ENCODE data around the gene GNA14. TPM values are rescaled to one million over a fixed set of nuclear protein-coding genes. Genes with fewer than 3 reads are reported as not detected.

GNA14 gene
- total RNA-seq, 1 experiment from 2014 or later = 0.15 TPM

GRCh38 chr9:77587851-77588250 is 60.3 kb downstream of the GNA14 start:
- DNase-seq (ENCODE audit: low read depth, low spot score) (no peak), ATAC-seq (no peak)
- Histone ChIP-seq H3K4me3 (ENCODE audit: low read depth in 2 of 2, low read length in 2 of 2) (no peak overlapping the region), H3K36me3 (ENCODE audit: control insufficient read depth, insufficient read depth, low read length) (no peaks in the 10 kb centered on the region), H3K27ac (ENCODE audit: low read length) (no peak overlapping the region), H3K9me3 (ENCODE audit: control insufficient read depth, insufficient read depth, low read depth, low read length) (no peaks in the 10 kb centered on the region), H3K4me1 (ENCODE audit: control insufficient read depth, insufficient read depth, low read length) (no peaks in the 10 kb centered on the region), H3K27me3 (ENCODE audit: control insufficient read depth, insufficient read depth, low read length) (no peaks in the 10 kb centered on the region)
- intact Hi-C loops (cut with micrococcal nuclease; ENCODE audit: unreplicated experiment) = no loop called here
- CTCF ChIA-PET = no interaction called here
- no TSS peak for BruUV-seq (replicated peaks)
- TF ChIP-seq CTCF (IDR thresholded peaks at IDR 0.05) (no peak), SIN3A (IDR thresholded peaks at IDR 0.05; ENCODE audit: borderline replicate concordance, insufficient read depth, low read depth, low read length) (no peak), TCF7L2 (IDR thresholded peaks at IDR 0.05; ENCODE audit: low read depth, low read length) (no peak), REST (IDR thresholded peaks at IDR 0.05; ENCODE audit: insufficient read depth in 1 of 2, low read depth in 2 of 2, low read length in 1 of 2) (no peak), POLR2AphosphoS5 (IDR thresholded peaks at IDR 0.05; ENCODE audit: low read depth, low read length) (no peak)
- POLR2A ChIA-PET = no interaction called here
- in situ Hi-C loops (cut with HindIII; ENCODE audit: low pct_unique_long_range_greater_than_20kb, low sequenced_read_pairs) = no loop called here

- no peak overlapping the region for H3K27ac ChIP-seq (ENCODE audit: low read length)
- in situ Hi-C loops (cut with HindIII; ENCODE audit: low pct_unique_long_range_greater_than_20kb, low sequenced_read_pairs) (no loop called here), intact Hi-C loops (cut with micrococcal nuclease; ENCODE audit: unreplicated experiment) (no loop called here)
- H3K4me1 ChIP-seq (ENCODE audit: control insufficient read depth, insufficient read depth, low read length) = no peaks in the 10 kb centered on the region
- ChIA-PET POLR2A (no interaction called here), CTCF (no interaction called here)
- no peaks in the 10 kb centered on the region for H3K27me3 ChIP-seq (ENCODE audit: control insufficient read depth, insufficient read depth, low read length)
- TF ChIP-seq POLR2AphosphoS5 (IDR thresholded peaks at IDR 0.05; ENCODE audit: low read depth, low read length) = no peak
- no peak for TF ChIP-seq CTCF (IDR thresholded peaks at IDR 0.05)
- no peaks in the 10 kb centered on the region for H3K36me3 ChIP-seq (ENCODE audit: control insufficient read depth, insufficient read depth, low read length)
- H3K4me3 ChIP-seq (ENCODE audit: low read depth in 2 of 2, low read length in 2 of 2) = no peak overlapping the region
- ATAC-seq (no peak), DNase-seq (ENCODE audit: low read depth, low spot score) (no peak)
- no TSS peak for BruUV-seq (replicated peaks)
- H3K9me3 ChIP-seq (ENCODE audit: control insufficient read depth, insufficient read depth, low read depth, low read length) = no peaks in the 10 kb centered on the region
Measured at GRCh38 chr9:77587042-77587441, 61.1 kb downstream of the GNA14 start.

DNA sequence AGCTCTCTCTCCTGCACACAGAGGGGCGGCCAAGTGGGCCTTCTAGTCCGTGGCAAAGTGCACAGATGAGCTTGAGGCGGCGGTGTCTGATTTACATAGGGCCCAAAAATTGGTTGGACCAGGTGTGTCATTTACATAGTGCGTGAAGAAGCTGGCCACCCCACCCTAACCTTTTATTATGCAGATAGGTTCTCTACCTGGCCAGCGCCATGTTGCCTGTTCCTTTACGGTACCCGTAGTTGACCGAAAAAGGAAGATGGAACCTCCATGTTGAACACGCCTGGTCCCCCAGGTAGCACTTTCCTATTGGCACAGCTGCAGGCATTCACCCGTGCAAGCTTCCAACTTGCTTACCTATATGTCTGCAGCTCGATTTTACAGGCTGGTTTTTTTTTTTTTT is 61.5 kb downstream of the GNA14 start:
- no peaks in the 10 kb centered on the region for H3K4me1 ChIP-seq (ENCODE audit: control insufficient read depth, insufficient read depth, low read length)
- CTCF ChIA-PET = no interaction called here
- H3K9me3 ChIP-seq (ENCODE audit: control insufficient read depth, insufficient read depth, low read depth, low read length) = no peaks in the 10 kb centered on the region
- in situ Hi-C loops (cut with HindIII; ENCODE audit: low pct_unique_long_range_greater_than_20kb, low sequenced_read_pairs) (no loop called here), intact Hi-C loops (cut with micrococcal nuclease; ENCODE audit: unreplicated experiment) (no loop called here)
- H3K27ac ChIP-seq (ENCODE audit: low read length) = no peak overlapping the region
- no TSS peak for BruUV-seq (replicated peaks)
- ATAC-seq = no peak
- no peak for DNase-seq (ENCODE audit: low read depth, low spot score)
- H3K4me3 ChIP-seq (ENCODE audit: low read depth in 2 of 2, low read length in 2 of 2) = no peak overlapping the region
- no peaks in the 10 kb centered on the region for H3K36me3 ChIP-seq (ENCODE audit: control insufficient read depth, insufficient read depth, low read length)
- POLR2A ChIA-PET = no interaction called here
- TF ChIP-seq CTCF (IDR thresholded peaks at IDR 0.05) (no peak), SIN3A (IDR thresholded peaks at IDR 0.05; ENCODE audit: borderline replicate concordance, insufficient read depth, low read depth, low read length) (no peak)
- no peaks in the 10 kb centered on the region for H3K27me3 ChIP-seq (ENCODE audit: control insufficient read depth, insufficient read depth, low read length)

Measured in Panc1 (cell line).